Liver (tissue), 9 donors: ENCODE results near the gene MYOM1. TPM values are rescaled to one million over a fixed set of nuclear protein-coding genes. Genes with fewer than 3 reads are reported as not detected.

Source experiments
- DNase-seq: peaks from one replicate; pipeline ENCODE4 v3.0.0-alpha.2; 2017; ENCODE audit warnings: low spot score
- H3K27ac ChIP-seq, 2 donors: one replicate each; pipeline ENCODE4 v1.7.0; 2013; ENCODE audit warnings: inconsistent platforms in 2 of 2, low read length in 2 of 2, control low read depth in 1 of 2, low read depth in 1 of 2, mild to moderate bottlenecking in 1 of 2
- H3K27me3 ChIP-seq, 4 donors: one replicate each; pipeline versions ENCODE4 v1.6.1 to v1.7.0; 2013; ENCODE audit warnings: low read length in 3 of 4, inconsistent platforms in 1 of 4, mild to moderate bottlenecking in 1 of 4, moderate library complexity in 1 of 4; ENCODE audit not compliant: control insufficient read depth in 4 of 4, insufficient read depth in 4 of 4
- H3K36me3 ChIP-seq, 4 donors: one replicate each; pipeline versions ENCODE4 v1.6.1 to v1.7.0; 2013; ENCODE audit warnings: low read length in 3 of 4, mild to moderate bottlenecking in 3 of 4, low read depth in 1 of 4, moderate library complexity in 1 of 4; ENCODE audit not compliant: control insufficient read depth in 4 of 4, insufficient read depth in 3 of 4
- H3K4me1 ChIP-seq, 4 donors: one replicate each; pipeline versions ENCODE4 v1.6.1 to v1.7.0; 2013; ENCODE audit warnings: low read length in 3 of 4, mild to moderate bottlenecking in 3 of 4, moderate library complexity in 1 of 4; ENCODE audit not compliant: control insufficient read depth in 4 of 4, insufficient read depth in 4 of 4
- H3K4me3 ChIP-seq, 3 donors: one replicate each; pipeline versions ENCODE4 v1.6.1 to v1.7.0; 2013; ENCODE audit warnings: low read length in 3 of 3, control low read depth in 1 of 3, low read depth in 1 of 3, mild to moderate bottlenecking in 1 of 3
- H3K9ac ChIP-seq, 2 donors: one replicate each; pipeline ENCODE4 v1.7.0; 2013; ENCODE audit warnings: low read length in 2 of 2, mild to moderate bottlenecking in 2 of 2, moderate library complexity in 2 of 2, control low read depth in 1 of 2, low read depth in 1 of 2
- H3K9me3 ChIP-seq, 4 donors: one replicate each; pipeline versions ENCODE4 v1.6.1 to v1.7.0; 2013; ENCODE audit warnings: low read length in 3 of 4; ENCODE audit not compliant: control insufficient read depth in 4 of 4
- HNF4A ChIP-seq, 2 donors: conservative IDR thresholded peaks; 2 replicates each; pipeline ENCODE4 v1.6.1; 2016; ENCODE audit warnings: antibody characterized with exemption in 2 of 2, mild to moderate bottlenecking in 2 of 2
- HNF4G ChIP-seq: IDR thresholded peaks from 2 replicates; pipeline ENCODE4 v1.6.1; 2016; ENCODE audit warnings: antibody characterized with exemption
- MAX ChIP-seq: IDR thresholded peaks from 2 replicates; pipeline ENCODE4 v1.6.1; 2016; ENCODE audit warnings: antibody characterized with exemption
- NR2F2 ChIP-seq: IDR thresholded peaks from 2 replicates; pipeline ENCODE4 v1.6.1; 2016; ENCODE audit warnings: antibody characterized with exemption
- RXRA ChIP-seq, 2 donors: IDR thresholded peaks; 2 replicates each; pipeline ENCODE4 v1.6.1; 2017 to 2018; ENCODE audit warnings: antibody characterized with exemption in 2 of 2, mild to moderate bottlenecking in 1 of 2
- SP1 ChIP-seq: IDR thresholded peaks from 2 replicates; pipeline ENCODE4 v1.6.1; 2018; ENCODE audit warnings: antibody characterized with exemption, mild to moderate bottlenecking
- WGBS: extraction: QIAGEN DNeasy Blood & Tissue Kit; methylation state at CpG from one replicate; pipeline ENCODE4 v1.1.7; 2013; 5-methylcytosine and 5-hydroxymethylcytosine counted together
- polyA plus RNA-seq, 2 donors: library from polyadenylated mRNA; stranded (reverse) in 1 of 2; unstranded in 1 of 2; fragments of 200-250 nt in 1 of 2; fragments of >200 nt in 1 of 2; fragmentation: Nextera tagmentation in 1 of 2; extraction: Ambion mirVana in 1 of 2; gene quantifications; one replicate each; pipeline versions ENCODE4 v1.2.1 to v1.2.3, GENCODE V29; 2013 to 2015
- total RNA-seq, 2 donors: library from RNA; depleted of rRNA; stranded (reverse); fragments of >200 nt; gene quantifications; one replicate each; pipeline ENCODE4 v1.2.3, GENCODE V29; 2014
- TF ChIP-seq, protein P1 (sequence below): IDR thresholded peaks from 2 replicates; pipeline ENCODE4 v1.6.1; 2016; ENCODE audit warnings: antibody characterized with exemption, mild to moderate bottlenecking
- TF ChIP-seq, protein P2 (sequence below): IDR thresholded peaks from 2 replicates; pipeline ENCODE4 v1.6.1; 2016; ENCODE audit warnings: antibody characterized with exemption
- TF ChIP-seq, protein P3 (sequence below): IDR thresholded peaks from 2 replicates; pipeline ENCODE4 v1.6.1; 2016; ENCODE audit warnings: antibody characterized with exemption
- donor health status: healthy.
- donor health status: healthy.
- donor health status: healthy.
- donor health status: healthy.
- donor health status: healthy.

The MYOM1 gene
- total and polyA plus RNA-seq, 4 donors = 10.1 to 48.4 (median 21.3) TPM

GRCh38 chr18:3170441-3171161 is 49.2 kb downstream of the MYOM1 start:
- Histone ChIP-seq H3K9ac (no peak overlapping the region), H3K27ac (no peak overlapping the region), H3K9me3 (no peaks in the 10 kb centered on the region), H3K36me3 (no peaks in the 10 kb centered on the region), H3K4me1 (peaks cover 5 to 19% (median 16%) of the 10 kb centered on the region in 4 donors), H3K4me3 (no peak overlapping the region), H3K27me3 (no peaks in the 10 kb centered on the region)
- 85% methylated on average over 6 of the region's 6 CpGs for WGBS
- no peak for DNase-seq
- TF ChIP-seq, protein P1, sequence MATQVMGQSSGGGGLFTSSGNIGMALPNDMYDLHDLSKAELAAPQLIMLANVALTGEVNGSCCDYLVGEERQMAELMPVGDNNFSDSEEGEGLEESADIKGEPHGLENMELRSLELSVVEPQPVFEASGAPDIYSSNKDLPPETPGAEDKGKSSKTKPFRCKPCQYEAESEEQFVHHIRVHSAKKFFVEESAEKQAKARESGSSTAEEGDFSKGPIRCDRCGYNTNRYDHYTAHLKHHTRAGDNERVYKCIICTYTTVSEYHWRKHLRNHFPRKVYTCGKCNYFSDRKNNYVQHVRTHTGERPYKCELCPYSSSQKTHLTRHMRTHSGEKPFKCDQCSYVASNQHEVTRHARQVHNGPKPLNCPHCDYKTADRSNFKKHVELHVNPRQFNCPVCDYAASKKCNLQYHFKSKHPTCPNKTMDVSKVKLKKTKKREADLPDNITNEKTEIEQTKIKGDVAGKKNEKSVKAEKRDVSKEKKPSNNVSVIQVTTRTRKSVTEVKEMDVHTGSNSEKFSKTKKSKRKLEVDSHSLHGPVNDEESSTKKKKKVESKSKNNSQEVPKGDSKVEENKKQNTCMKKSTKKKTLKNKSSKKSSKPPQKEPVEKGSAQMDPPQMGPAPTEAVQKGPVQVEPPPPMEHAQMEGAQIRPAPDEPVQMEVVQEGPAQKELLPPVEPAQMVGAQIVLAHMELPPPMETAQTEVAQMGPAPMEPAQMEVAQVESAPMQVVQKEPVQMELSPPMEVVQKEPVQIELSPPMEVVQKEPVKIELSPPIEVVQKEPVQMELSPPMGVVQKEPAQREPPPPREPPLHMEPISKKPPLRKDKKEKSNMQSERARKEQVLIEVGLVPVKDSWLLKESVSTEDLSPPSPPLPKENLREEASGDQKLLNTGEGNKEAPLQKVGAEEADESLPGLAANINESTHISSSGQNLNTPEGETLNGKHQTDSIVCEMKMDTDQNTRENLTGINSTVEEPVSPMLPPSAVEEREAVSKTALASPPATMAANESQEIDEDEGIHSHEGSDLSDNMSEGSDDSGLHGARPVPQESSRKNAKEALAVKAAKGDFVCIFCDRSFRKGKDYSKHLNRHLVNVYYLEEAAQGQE = no peak
- TF ChIP-seq SP1 (no peak), HNF4A (conservative IDR thresholded peaks at IDR 0.05) (no peak)

- DNase-seq = no peak
- Histone ChIP-seq H3K4me1 (peaks cover 0 to 9% (median 4%) of the 10 kb centered on the region in 4 donors), H3K9ac (no peak overlapping the region), H3K36me3 (peaks cover 0 to 7% (median 0%) of the 10 kb centered on the region in 4 donors), H3K9me3 (no peaks in the 10 kb centered on the region), H3K27me3 (no peaks in the 10 kb centered on the region), H3K27ac (no peak overlapping the region), H3K4me3 (no peak overlapping the region)
- TF ChIP-seq, protein P1 = no peak
- TF ChIP-seq, protein P2, sequence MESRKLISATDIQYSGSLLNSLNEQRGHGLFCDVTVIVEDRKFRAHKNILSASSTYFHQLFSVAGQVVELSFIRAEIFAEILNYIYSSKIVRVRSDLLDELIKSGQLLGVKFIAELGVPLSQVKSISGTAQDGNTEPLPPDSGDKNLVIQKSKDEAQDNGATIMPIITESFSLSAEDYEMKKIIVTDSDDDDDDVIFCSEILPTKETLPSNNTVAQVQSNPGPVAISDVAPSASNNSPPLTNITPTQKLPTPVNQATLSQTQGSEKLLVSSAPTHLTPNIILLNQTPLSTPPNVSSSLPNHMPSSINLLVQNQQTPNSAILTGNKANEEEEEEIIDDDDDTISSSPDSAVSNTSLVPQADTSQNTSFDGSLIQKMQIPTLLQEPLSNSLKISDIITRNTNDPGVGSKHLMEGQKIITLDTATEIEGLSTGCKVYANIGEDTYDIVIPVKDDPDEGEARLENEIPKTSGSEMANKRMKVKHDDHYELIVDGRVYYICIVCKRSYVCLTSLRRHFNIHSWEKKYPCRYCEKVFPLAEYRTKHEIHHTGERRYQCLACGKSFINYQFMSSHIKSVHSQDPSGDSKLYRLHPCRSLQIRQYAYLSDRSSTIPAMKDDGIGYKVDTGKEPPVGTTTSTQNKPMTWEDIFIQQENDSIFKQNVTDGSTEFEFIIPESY = no peak
- TF ChIP-seq, protein P3, sequence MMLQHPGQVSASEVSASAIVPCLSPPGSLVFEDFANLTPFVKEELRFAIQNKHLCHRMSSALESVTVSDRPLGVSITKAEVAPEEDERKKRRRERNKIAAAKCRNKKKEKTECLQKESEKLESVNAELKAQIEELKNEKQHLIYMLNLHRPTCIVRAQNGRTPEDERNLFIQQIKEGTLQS = no peak
- TF ChIP-seq HNF4G = no peak
- no peak for TF ChIP-seq NR2F2
- no peak for TF ChIP-seq SP1
- TF ChIP-seq RXRA (IDR thresholded peaks at IDR 0.05) = no peak
- no peak for TF ChIP-seq MAX
- 57% methylated on average over 4 of the region's 4 CpGs for WGBS
These were observed 55.4 kb downstream of the MYOM1 start for GRCh38 chr18:3164381-3164780.
